ENCODE results near the gene LIMCH1.

- TF ChIP-seq CTCF (IDR thresholded peaks at IDR 0.05) (no peak), POLR2A (IDR thresholded peaks at IDR 0.05) (no peak)
Observed at GRCh38 chr4:41504167-41504818, 33.7 kb upstream of the LIMCH1 start.

Measured in adrenal gland (tissue), 5 donors.